ENCODE results near the gene ADCY10.

Gene ADCY10

DNA sequence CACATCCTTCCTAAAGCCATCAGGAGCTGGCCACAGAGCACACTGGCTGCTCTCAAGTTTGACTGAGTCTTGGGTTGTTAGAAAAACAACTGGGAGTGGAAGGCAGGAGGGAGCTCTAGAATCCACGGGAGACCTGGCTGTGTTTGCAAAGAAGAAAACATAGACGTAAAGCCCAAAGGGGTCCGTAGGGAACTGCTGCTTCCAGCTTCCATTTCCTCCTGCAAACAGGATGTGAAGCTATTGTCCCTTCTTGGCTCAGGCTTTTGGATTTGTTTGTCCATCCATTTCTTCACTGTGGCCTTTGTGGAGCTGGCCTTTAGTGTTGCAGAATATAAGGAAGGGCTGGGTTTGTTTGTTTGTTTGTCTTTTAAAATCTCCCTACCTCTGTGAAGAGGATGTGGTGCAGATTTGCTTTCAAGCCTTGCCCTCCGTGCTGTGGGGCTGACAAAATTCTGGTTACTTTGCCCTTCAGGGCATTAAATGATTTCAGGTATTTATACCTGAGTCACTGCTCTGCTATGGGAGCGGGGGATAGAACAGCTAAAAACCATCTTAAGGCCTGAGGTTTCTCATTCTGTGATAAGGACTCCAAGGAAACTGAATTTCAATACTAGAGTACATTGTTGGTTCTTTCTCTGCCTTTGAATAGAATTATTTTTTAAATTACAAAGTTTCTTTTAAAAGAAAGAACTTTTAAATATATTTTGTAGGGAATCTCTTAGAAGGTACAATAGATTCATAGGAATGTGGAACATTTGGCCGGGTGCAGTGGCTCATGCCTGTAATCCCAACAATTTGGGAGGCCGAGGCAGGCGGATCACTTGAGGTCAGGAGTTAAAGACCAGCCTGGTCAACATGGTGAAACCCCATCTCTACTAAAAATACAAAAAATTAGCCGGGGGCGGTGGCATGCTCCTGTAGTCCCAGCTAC is 117.9 kb downstream of the ADCY10 start:
- DNase-seq (ENCODE audit: low read depth, low spot score): no peak
- no peak overlapping the region for H3K4me3 ChIP-seq (ENCODE audit: low read length)

DNA sequence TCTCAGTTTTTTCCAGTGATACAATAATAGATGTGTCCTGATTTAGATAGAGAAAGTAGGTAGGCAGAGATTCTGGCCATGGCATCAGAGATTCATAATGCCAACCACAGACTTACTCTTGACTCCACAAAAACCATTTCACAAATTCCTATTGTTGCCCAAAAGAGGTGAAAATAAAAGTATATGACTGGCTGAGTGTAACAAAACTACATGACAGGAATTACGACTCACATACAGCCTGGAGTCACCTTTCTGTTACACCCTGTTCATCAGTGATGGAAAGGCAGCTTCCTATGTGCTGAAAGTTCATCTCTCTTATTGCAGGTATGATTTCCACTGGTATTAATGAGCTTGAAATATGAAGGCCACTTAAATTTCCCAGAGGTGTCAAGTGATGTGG is 119.9 kb downstream of the ADCY10 start:
- no peak for DNase-seq (ENCODE audit: low read depth, low spot score)

DNA sequence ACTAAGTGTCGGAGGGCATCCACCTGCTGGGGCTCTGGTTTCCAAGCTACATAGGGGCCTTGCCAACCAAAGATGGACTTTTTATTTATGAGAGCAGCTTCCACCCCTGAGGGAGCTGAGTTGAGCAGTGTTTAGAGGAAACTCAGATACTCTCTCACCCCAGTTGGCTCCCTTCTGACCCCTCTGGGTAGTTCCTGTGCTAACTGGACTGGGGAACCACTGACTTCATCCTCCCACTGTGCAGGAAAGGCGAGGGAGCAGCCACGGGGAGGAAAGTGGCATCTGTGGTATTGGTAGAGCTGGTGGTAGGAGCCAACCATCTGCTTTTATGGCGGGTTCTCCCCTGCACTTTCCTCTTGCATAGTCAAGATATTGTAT is 121.8 kb downstream of the ADCY10 start:
- DNase-seq (ENCODE audit: low read depth, low spot score): no peak

More for the DNA sequence above, 119.9 kb downstream of the ADCY10 start:
- no peak overlapping the region for H3K4me3 ChIP-seq (ENCODE audit: low read length)

DNA sequence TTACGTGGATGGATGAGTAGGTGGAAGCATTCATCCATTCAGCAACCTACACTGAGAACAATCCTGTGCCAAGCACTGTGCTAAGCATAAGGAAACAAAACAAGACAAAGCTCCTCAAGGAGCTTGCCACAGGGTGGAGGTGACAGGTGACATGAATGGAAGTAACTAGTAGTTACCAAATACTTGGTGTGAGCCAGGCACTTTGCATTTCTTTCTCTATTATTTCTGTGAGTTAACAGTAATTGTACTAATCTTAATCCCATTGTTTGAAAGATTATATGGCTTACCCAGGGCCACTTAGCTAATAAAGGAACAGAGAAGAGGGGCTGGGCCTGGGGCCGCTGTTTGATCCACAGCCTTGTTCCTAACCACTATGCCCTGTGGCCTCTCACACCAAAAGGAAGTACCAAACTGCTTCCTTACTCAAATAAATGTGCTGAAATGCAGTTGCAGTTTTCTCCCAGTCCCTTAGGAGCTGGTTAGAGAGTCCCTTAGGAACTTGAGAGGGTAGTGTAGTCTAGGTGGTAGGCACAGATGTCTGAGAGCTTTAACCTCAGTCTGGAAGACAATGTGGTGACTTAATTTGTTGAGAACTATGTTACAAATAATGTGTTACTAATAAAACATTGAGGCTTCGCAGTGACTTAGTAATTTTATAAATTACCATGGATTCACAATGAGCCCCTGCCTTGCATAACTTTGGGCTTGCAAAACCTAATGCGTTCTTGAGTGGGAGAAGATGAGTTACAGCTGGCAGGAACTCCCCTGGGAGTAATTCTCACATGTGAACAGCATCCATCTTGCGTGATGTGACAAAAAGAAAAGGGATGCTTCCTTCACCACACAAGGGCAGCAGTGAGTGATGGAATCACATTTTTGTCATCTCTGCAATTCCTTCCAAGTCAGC is 122.4 kb downstream of the ADCY10 start:
- DNase-seq (ENCODE audit: low read depth, low spot score): no peak
- no peak overlapping the region for H3K4me3 ChIP-seq (ENCODE audit: low read length)

More for the DNA sequence above, 121.8 kb downstream of the ADCY10 start:
- H3K4me3 ChIP-seq (ENCODE audit: low read length): no peak overlapping the region

DNA sequence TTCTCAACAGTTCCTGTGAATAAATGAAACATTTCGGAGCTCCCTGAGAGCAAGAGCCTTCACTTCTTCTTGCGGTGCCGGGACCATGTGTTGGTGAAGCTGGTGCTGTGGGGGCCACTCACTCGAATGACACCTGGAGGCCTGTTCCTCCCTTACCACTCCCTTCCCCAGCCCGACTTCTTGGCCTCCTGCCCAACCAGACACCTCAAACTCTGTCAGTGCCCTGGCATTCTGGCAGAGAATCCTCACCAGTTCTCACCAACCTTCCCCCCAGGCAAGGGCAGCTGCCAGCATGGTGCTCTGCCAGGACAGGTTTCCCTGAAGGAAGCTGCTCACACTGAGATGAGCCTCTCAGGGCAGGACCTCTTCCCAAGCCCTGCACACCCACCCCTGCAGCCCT is 123.8 kb downstream of the ADCY10 start:
- no peak for DNase-seq (ENCODE audit: low read depth, low spot score)

DNA sequence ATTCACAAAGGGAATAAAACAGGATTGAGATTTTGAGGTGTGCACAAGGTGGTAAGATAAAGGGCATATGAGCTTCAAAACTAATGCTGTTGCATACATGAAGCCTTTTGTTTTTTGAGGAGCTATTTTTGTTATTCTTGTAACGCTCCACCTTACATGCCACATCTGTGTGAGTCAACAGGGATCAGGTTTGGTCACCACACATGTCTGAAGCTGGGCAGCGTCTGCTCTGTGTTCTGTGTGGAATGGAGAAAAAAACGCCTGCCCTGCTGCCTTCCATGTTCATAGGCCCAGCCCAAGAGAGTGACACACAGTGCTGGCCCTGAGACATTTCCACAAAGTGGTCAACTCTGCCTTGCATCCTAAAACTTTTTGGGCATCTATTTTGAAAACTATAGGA is 124.4 kb downstream of the ADCY10 start:
- H3K4me3 ChIP-seq (ENCODE audit: low read length): no peak overlapping the region
- no peak for DNase-seq (ENCODE audit: low read depth, low spot score)

More for the DNA sequence above, 123.8 kb downstream of the ADCY10 start:
- H3K4me3 ChIP-seq (ENCODE audit: low read length): no peak overlapping the region

DNA sequence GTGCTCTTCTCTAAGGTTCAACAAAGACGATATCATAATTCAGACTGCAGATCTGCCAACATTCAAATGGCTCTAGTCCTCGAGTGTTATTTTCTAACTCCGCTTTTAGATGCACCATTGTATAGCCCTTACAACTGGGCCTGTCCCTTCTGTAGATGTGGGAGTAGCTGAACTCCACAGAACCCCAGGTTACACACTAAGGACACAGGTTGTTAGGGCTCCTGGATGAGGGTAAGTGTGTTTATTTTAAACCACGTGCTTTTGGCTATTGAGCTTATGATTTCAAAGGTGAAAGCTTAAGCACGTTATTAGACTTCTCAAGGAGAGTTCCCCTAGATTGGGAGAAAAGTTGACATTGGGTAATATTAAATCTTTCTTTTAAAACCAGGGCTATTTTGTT is 127.4 kb downstream of the ADCY10 start:
- H3K4me3 ChIP-seq (ENCODE audit: low read length): no peak overlapping the region
- no peak for DNase-seq (ENCODE audit: low read depth, low spot score)

DNA sequence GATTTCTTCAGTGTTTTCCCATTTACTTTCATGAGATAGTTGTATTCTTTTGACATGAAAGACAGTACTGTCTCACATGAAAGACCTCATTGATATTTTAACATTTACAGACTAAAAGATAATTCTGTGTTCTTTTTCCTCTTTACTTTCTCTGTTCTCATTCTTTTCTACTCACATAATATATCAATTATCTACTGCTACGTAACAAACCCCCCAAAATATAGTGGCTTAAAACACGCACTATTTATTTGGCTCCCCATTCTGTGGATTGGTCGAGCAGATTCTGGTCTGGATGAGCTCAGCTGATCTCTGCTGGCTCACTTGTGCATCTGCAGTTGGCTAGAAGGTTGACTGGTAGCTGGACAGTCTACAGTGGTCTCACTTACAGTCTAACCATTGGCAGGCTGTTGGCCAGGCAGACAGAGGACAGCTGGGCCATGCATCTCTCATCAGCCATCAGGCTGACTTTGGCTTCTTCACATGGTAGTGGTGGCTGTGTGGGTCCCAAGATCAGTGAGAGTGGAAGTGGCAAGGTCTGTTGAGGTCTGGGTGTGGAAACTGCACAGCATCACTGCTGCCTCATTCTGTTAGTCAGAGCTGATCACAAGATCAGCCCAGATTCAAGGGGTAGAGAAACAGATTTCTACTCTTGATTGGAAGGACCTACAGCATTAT is 128.9 kb downstream of the ADCY10 start:
- H3K4me3 ChIP-seq (ENCODE audit: low read length): no peak overlapping the region
- DNase-seq (ENCODE audit: low read depth, low spot score): no peak

DNA sequence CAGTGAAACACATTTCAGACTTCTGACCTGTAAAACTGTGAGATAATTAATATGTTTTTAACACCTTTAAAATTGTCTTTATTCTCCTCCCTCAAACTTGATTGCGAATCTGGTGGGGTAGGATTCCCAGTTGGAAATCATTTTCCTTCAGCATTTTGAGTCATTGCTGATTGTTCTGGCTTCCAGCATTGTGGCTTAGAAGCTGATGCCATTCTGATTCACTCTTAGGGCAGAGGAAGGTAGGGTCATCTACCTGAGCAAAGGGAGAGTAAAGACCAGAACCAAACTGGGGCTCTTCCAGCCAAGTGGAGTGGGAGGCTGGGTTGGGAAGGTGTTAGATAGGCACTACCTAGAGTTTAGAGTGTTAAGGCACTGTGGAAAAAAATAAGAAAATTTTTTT is 131.0 kb downstream of the ADCY10 start:
- H3K4me3 ChIP-seq (ENCODE audit: low read length): no peak overlapping the region
- no peak for DNase-seq (ENCODE audit: low read depth, low spot score)

DNA sequence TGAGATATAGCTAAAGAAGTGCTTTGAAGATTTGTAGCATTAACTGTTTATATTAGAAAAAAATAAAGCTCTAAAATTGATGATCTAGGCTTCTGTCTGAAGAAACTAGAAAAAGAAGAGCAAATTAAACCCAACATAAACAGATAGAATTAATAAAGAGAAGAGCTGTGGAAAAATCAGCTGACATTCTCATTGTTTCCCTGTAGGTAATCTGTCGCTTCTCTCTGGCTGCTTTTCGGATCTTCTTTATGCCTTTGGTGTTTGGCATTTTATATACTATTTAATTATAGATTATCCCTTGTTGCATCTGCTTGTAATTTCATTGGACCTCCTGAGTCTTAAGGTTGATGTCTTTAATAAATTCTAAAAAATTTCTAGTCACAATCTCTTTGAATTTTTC is 132.4 kb downstream of the ADCY10 start:
- no peak overlapping the region for H3K4me3 ChIP-seq (ENCODE audit: low read length)
- no peak for DNase-seq (ENCODE audit: low read depth, low spot score)

DNA sequence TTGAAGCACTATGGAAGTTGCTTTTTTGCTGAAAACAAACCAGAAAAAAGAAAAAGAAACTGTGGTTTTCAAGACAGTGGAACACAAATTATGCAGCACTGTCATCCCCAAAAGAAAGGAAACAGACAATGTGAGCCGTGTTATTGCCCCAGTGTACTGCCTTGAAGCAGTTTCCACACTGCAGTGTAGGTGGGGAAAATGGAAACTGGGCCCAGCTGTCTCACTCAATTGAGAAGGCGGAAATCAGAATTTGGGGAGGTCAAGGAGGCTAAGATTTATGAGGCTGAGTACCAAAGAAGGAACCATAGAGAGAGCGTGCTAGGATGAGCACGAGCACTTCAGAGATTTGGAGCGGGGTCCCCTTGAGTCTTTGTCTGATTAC is 136.7 kb downstream of the ADCY10 start:
- no peak for DNase-seq (ENCODE audit: low read depth, low spot score)
- no peak overlapping the region for H3K4me3 ChIP-seq (ENCODE audit: low read length)

DNA sequence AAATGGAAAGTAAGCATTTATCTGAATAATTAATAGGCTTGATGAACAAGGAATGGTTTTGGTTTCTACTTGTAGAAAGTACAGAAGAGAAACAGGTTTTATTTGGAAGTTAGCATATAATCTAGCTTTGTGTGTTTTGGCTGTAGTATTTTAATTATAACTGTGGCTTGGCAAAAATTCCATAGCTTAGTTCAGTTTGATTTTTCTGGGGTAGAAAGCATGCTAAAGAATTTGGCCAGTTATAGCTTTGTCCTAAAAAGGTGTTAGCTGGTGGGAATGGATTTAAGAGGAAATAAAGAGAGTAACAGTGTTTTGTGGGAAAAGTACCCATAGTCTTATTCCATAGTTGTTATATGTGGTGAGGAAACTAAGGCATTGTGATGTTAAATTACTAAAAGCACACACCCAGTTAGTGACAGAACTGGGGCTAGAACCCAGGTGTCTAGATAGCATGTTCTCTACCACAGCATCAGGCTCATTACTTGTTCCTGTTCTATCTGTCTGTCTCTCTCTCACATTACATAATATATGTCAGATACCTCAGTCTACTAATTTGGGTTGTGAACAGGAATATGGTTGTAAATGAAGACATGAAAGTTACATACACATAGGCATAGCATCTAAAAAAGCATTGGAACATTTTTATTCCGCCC is 137.2 kb downstream of the ADCY10 start:
- H3K4me3 ChIP-seq (ENCODE audit: low read length): no peak overlapping the region
- no peak for DNase-seq (ENCODE audit: low read depth, low spot score)

DNA sequence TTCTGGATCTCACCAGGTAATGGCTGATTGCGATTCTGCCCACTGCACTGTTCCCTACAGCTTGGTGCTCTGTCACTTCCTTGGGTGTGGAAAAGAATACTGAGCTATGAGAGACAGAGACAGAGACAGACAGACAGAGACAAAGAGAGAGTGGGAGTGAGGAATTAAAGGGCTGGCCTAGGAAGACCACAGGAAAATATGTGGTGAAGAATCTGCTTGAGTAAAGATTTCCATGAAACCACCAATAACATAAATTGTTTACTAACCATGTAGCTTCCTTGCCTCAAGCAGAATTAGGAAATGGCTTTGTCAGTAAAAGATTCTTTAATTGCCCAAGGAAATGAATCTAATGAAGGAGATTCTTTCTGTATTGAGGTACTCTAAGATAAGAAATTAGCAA is 137.8 kb downstream of the ADCY10 start:
- H3K4me3 ChIP-seq (ENCODE audit: low read length): no peak overlapping the region
- no peak for DNase-seq (ENCODE audit: low read depth, low spot score)

DNA sequence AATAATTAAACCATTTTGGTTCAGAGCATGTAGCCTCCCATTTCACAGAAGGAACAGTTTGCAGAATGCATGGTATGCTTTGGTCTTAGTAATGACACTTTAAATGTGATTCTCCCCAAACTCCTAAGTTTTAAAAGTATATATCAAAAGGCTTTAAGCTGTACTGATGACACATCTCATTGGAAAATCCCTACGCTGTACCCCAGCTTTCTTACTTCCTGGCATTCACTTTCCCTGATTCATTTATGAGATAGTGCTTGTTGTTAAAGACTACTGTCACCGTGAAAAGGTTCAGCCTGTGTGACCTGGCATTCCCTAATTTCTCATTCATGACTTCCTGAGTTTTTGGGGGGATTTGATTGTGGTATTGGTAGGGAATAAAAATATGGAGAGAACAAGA is 138.8 kb downstream of the ADCY10 start:
- DNase-seq (ENCODE audit: low read depth, low spot score): no peak
- no peak overlapping the region for H3K4me3 ChIP-seq (ENCODE audit: low read length)

DNA sequence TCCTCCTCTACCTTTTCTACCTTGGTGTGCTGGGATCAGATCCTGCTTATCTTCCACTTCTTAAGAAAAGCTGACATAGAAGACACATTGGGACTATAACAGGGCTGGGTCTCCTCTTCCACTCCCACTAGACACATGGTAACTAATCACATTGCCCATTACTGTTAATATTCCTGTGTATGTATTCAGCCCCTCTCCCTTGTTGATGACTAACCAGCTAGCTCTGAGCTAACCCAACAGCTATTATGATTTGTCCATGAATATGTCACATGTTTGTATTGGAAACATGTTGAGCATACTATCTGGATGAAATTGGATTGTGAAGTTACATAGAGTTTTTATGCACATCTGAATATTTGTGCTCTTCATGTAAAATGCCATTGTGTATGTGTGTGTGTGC is 139.2 kb downstream of the ADCY10 start:
- no peak for DNase-seq (ENCODE audit: low read depth, low spot score)
- H3K4me3 ChIP-seq (ENCODE audit: low read length): no peak overlapping the region

DNA sequence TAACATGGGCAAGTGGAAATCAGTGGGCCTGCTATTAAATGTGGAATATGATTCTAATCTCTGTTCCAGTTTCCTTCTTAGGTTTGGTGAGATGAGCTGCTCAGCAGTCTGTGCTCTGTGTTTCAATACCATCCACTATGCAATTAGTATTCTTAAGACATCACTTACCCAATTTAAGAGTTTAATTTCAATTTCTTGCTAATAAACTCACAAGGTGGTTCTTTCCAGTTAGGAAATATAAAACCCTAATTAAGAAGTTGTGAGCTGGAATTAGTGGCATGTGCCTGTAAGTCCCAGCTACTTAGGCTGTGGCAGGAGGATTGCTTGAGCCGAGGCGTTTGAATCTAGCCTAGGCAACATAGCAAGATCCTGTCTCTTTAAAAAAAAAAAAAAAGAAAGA is 140.4 kb downstream of the ADCY10 start:
- no peak overlapping the region for H3K4me3 ChIP-seq (ENCODE audit: low read length)
- no peak for DNase-seq (ENCODE audit: low read depth, low spot score)

DNA sequence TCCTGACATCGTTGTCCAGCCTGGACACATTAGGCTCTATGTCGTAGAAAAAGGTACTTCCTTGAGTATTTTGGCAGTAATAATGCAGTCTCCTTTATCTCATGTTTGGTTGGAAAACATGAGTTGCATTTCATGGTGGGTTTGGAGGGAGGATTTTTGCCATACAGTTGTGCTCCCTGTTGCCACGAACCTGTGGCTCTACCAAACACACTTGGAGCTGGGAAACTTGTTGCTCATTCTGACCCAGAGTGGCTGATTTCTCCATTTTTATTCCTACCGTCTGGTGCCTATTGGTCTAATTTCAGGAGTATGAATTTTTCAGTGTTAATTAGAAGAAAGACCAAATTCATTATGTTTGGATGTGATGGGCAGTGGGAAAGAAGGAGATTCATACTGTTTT is 141.5 kb downstream of the ADCY10 start:
- no peak for DNase-seq (ENCODE audit: low read depth, low spot score)
- no peak overlapping the region for H3K4me3 ChIP-seq (ENCODE audit: low read length)

DNA sequence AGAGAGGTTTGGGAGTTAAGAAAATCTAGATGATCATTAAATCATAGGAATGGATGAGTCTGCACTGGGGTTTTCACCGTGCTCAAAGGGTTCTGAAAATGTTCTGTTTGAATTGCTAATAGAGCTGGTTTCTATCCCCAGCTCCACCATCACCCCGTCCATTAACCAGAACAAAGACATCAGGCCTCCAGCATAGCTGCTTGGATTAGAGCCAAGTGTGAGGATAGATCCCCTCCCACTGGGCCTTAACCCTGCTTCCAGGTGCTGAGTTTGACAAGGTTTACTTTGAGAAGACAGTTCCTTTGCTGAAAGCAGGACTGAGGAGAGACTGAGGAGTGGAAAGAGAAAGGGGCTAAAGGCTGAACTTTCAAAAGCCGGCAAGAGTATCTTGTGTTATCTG is 143.8 kb downstream of the ADCY10 start:
- DNase-seq (ENCODE audit: low read depth, low spot score): no peak
- H3K4me3 ChIP-seq (ENCODE audit: low read length): no peak overlapping the region

DNA sequence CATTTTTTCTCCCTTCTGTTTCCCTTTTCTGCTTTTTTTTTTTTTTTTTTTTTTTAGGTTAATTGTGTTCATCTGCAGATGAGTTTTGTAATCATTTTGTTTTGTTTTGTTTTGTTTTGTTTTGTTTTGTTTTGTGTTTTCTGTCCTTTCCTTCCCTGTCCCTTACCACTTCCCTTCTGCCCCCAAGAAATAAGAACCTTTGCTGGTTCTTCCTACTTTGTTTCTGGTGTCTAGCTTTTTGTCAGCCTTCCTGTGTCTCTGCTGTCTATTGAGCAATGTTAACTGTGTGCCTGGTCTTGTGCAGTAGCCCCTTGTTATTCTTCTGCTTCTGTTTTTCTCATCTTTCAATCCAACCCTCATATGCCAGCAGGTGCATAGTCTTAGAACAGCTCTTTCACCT is 146.2 kb downstream of the ADCY10 start:
- H3K4me3 ChIP-seq (ENCODE audit: low read length): no peak overlapping the region
- no peak for DNase-seq (ENCODE audit: low read depth, low spot score)
